ENCODE measurements around the gene LRRC59.

LRRC59 gene

DNA sequence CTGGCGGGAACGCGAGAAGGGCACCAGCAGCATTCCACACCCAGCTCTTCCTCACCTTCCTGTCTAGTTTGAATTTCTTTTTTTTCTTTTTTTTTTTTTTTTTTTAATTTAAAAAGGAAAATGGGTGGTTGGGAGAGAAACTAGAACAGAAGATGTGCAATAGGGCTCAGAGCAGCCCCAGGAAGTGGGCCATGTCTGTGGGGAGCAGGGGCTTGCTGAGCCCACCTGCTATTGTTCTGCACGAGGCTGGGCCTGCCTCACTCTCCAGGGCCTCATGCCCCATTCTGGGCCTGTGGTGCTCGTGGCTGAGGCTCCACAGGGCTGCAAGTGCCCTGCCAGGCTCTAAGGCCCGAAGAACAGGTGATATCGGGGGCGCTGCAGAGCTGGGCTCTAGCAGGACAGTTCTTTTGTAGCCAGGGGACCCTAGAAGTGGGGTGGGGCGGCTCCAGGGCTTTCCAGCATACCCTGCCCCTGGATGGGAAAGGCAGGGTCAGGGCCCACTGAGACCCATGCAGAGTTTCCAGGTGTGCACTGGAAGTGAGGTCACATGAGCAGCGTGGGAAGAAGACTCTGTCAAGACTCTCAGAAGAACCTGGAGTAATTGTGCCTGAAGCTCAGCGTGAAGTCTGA, 36.7 kb downstream of the LRRC59 start:
- no peak for DNase-seq

DNA sequence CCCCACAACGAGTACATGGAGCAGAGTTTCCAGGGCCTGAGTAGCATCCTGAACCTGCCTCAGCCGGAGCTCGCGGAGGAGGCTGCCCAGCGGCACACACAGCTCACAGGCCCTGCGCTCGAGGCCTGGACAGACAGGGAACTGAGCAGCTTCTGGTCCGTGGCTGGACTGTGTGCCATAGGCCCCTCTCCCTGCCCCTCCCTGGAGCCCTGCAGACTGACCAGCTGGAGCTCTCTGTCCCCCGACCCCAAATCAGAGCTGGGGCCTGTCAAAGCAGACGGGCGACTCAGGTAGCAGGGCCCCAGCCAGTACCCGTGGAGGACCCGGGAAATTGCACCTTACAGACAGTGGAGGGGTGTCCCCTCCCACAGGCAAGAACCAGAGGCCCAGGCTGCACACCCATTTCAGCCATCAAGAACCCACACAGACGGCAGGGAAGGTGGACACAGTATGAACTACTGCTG, 37.3 kb downstream of the LRRC59 start:
- DNase-seq: no peak

DNA sequence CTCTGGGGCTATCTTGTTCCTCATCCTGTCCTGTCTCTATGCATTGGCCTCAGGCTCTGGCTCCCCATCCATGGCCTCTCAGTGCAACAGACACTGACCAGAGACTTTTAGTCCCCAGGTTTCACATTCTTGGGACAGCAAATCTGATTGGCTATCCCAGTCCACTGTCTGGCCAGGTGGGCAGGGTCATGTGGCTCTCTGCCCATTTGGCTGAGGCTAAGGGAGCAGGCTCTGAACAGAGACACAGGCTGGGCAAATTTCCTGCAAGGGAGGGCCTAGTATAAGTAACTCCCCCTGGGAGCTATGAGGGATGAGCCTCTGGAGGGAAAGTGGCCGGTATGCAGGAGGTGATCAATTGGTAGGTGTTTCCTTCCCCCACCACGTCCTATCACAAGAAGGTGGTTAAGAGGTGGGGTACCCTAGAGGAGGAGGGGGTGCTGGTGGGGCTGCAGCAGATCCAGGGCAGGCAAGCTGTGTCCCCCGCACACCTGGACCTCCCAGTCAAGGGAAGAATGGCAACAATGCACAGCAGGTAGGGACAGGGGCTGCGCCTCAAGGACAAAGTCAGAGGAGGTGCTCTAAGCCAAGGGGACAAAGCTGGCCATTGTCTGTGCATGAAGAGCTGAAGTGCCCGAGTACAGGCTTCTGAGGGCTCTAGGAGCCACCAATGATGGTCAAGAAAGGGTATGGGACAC, 38.2 kb downstream of the LRRC59 start:
- DNase-seq: no peak

DNA sequence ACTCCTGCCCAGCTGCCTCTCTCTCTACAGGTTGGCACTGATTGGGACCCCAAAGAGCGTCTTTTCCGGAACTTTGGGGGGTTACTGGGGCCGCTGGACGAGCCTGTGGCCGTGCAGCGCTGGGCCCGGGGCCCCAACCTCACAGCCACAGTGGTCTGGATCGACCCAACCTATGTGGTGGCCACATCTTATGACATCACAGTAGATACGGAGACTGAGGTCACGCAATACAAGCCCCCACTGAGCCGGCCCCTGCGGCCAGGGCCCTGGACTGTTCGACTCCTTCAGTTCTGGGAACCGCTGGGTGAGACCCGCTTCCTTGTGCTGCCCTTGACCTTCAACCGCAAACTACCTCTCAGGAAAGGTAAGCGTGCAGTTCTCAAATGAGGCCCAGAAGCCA, 39.1 kb downstream of the LRRC59 start:
- no peak for DNase-seq

DNA sequence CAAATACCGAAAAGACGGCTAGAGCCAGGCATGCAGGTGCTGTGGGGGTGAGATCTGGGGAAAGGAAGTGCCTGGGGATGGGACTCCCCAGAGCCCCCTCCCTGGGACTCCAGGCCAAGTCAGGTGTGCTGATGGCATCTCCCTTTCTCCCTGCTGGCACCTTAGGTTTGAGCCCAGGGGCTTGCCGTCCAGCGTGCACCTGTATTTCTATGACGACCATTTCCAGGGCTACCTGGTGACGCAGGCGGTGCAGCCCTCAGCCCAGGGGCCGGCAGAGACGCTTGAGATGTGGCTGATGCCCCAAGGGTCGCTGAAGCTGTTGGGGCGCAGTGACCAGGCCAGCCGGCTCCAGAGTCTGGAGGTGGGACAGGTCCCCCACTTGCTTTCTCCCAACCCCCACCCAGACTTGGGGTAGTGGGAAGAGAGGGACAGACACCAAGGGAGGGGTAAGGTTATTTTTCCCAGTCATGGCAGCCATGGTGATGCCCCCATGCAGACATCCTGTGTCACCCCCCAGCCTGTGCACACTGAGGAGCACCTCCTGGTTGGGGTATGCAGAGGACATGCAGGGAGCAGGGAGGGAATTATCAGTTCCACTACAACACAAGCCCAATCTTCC, 40.3 kb downstream of the LRRC59 start:
- DNase-seq: no peak

DNA sequence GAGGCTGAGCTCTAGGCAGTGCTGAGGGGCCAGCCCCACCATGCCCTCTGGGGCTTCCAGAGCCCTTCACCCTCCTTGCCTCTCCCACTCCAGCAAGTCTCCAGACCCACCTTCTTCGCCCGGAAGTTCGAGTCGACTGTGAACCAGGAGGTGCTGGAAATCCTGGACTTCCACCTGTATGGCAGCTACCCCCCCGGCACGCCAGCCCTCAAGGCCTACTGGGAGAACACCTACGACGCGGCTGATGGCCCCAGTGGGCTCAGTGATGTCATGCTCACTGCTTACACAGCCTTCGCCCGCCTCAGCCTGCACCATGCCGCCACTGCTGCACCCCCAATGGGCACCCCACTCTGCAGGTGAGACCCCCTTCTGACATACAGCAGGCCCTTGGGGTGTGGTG, 40.9 kb downstream of the LRRC59 start:
- no peak for DNase-seq

DNA sequence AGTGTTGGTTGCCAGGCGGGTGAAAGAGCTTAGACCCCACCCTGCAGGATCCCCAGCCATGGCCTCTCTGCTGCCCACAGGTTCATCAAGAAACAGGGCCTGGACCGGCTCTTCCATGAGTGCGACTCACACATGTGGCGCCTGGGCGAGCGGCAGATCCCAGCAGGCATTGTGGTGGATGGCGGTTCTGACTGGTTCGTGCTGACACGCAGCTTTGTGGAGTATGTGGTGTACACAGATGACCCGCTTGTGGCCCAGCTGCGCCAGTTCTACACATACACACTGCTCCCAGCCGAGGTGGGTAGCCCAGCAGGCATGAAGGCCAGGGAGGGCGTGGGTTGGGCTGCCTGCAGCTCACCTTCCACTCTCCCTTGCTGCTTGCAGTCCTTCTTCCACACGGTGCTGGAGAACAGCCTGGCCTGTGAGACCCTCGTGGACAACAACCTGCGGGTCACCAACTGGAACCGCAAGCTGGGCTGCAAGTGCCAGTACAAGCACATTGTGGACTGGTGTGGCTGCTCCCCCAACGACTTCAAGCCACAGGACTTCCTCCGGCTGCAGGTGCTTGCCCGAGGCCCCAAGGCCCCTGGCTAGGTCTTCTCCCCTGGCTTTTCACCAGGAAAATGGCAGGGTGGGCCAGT, 41.5 kb downstream of the LRRC59 start:
- no peak for DNase-seq

DNA sequence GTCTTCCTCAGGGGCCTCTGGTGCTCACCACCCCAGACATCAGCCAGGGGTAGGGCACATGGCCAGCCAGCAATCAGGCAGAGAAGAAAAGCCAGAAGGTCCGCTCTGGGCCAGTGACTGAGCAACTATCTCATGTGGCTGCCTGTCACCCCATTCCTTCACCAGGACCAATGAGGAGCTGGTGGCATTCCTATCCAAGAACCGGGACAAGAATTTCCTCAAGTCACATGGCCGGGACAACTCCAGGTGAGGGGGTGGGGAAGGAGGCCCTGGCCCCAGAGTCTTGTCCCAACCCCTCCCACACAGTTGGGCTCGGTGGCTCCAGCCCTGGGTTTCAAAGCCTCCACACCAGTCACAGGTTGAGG, 42.0 kb downstream of the LRRC59 start:
- no peak for DNase-seq

DNA sequence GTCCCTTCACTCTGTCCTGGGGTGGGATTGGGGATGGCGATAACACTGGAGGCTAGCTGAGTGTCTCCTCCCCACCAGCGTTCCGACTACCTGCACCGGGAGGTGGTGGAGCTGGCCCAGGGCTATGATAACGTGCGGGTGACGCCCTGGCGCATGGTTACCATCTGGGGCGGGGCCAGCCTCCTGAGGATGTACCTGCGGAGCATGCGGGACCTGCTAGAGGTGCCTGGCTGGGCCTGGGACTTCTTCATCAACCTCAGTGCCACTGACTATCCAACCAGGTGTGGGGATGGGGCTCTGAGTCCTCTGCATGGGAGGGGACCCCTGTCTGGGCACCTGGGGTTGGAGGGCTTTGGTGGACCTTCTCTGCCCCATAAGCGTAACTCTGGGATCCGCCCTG, 42.5 kb downstream of the LRRC59 start:
- no peak for DNase-seq

DNA sequence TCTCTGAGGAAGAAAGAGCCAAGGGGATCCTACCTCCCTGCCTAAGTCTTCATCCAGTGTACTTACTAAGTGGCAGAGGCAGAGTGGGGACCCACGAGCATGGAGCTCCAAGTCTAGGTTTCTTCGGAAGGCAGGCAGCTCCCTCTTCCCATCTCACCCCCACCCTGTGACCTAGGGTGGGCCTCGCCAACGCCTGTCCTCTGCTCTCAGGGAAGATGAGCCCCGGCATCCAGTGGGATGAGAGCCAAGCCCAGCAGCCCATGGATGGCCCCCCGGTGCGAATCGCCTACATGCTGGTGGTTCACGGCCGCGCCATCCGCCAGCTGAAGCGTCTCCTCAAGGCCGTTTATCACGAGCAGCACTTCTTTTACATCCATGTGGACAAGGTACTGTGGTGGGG, 43.1 kb downstream of the LRRC59 start:
- DNase-seq: no peak

DNA sequence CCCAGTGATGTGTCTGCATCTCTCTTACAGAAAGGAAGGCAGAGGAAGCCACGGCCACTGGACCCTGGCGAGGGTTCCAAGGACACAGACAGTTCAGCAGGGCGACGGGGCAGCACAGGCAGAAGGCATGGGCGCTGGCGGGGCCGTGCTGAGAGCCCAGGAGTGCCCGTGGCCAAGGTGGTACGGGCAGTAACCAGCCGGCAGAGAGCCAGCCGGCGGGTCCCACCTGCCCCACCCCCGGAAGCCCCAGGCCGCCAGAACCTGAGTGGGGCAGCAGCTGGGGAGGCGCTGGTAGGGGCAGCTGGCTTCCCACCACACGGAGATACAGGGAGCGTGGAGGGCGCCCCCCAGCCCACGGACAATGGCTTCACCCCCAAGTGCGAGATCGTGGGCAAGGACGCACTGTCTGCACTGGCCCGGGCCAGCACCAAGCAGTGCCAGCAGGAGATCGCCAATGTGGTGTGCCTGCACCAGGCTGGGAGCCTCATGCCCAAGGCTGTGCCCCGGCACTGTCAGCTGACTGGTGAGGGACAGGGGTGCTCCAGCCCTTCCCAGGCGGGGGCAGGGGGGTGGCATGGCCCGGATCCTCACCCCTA, 43.6 kb downstream of the LRRC59 start:
- no peak for DNase-seq

DNA sequence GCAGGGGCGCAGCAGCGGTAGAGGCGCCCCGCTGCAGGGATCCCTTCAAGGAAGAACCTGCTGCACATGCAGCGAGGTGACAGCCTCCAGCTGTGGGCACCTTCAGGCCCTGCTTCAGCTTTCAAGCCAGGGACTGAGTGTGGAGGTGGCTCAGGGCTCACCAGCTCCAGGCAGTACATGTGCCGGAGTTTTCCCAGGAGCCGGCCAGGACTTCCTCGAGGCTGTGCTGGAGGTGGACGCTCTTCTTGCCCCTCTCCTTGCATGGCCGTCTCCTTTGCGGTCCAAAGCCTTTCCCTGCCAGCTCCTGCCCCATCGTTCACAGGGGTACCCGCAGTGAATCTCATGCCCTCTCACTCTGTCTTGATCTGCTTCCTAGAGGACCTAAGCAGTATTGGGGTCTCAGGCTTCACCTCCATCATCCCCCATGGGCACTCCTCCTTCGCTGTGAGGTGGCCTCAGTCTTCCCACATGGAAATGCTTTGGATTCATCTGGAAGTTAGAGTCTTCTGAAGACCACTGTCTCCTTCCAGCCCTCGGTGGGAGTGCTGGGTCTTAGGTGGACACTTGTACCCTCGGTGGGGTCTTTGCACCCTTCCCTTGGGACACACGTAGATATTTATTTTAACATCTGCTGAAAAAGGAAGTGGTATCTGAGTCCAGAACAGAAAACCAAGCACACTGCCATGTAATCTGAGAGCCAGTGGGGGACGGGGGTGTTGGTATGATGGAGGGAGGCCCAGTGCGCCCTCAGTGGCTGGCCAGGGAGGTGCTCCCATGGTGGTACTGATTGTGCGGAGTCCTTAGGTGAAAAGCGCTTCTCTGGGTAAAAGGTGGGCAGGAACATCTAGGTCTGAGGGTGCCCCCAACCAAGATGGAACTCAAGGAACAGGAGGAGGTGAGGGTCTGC, 44.4 kb downstream of the LRRC59 start:
- DNase-seq: no peak

DNA sequence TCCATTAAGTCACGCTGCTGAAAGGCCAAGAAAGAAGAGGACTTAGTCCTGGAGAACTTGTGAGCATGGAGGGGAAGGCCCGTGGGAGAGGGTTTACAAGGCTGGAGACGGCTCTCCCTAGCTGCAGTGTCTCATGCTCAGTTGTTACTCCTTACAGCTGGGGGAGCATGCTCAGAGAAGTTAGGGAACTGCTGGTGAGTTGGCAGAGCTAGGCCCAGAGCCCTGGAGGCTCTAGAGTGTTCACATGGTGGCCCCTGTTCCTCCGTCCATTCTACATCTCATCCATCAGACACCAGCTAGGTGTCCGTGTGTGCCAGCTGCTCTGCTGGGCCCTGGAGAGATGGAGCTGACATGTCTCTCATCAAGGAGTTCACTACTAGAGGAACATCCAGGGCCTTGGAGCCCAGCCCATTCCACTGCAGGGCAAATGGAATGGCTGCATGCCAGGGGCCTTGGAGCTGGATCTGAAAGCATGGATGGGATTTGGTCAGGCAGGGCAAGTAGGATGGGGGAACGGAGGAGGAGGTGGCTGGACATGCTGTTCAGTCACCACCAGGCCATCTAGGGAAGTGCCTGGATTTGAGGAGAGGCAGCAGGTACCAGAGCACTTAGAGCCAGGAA, 45.1 kb downstream of the LRRC59 start:
- no peak for DNase-seq

DNA sequence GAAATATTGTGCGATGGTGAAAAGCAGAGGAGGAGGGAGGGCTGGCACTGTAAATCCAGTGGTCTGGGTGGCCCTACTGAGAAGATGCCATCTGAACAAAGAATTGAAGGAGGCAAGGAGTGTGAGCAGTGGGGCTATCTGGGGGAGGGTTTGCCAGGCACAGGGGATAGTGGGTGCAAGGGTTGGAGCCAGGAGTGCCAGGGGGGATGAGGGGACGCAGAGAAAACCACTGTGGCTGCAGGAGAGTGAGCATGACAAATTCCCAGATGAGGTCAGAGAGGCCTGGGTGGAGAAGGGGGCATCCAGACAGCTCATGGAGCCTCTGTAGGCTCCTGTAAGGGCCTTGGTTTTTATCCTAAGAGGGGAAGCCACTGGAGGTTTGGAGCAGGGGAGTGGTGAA, 46.6 kb downstream of the LRRC59 start:
- no peak for DNase-seq

DNA sequence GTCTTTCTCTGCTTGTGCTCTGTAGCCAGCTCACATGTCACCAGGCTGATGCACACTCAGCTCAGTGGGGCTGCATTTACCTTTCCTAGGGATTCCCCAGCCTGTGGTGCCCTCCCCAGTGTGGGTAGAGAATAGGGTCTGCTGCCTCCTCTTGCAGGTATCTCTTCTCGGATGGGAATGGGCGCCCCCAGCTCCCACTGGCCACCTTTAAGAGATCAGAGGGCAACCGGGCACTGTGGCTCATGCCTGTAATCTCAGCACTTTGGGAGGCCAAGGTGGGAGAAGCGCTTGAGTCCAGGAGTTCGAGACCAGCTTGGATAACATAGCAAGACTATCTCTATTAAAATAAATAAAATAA, 48.1 kb downstream of the LRRC59 start:
- no peak for DNase-seq

DNA sequence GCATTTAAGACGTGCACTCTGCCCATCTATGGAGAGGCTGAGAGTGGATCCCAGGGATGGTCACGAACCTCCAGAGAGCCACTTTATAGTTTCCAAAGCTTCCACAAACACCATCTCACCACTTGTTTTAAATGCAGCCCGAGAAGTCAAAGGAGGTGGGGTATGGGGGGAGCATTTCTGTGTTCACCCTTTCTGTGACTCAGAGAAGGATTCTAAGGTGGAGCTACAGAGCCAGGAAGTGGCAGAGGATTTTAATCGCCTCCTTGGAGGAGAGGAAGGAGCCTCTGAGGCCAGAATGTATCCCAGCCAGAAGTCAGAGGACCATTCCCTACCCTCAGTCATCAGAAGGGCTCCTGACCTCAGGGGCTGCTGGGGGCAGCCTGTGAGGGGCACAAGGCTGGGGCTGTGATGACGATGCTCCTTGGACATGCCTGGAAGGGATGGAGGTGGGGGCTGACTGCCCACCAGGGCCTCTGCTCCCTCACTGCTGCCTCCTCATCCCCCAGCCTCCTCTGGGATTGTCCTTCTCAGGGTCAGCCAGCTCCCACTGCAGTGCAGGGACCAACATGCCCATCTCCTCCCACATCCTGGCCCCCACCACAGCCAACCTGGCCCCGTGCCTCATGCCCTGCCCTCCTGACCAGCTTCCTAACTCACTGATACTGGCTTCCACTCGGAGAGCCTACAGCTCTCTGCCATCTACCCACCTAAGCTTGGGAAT, 48.6 kb downstream of the LRRC59 start:
- no peak for DNase-seq

DNA sequence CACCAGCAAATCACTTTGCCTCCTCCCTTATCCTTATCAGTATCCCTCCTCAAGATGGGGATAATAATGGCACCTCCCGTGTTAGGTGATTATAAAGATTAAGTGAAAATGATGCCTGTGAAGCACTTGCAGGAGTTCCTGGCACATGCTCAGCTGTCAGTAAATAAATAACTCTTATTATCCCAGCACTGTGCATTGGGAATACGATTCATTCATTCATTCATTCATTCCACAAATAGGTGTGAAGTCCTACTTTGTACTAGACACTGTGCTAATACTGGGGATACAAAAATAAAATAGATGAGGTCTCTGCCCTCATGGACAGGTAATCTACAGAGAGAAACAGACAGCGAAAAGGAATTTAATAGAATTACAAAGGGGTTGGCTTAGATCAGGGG, 49.4 kb downstream of the LRRC59 start:
- DNase-seq: no peak

DNA sequence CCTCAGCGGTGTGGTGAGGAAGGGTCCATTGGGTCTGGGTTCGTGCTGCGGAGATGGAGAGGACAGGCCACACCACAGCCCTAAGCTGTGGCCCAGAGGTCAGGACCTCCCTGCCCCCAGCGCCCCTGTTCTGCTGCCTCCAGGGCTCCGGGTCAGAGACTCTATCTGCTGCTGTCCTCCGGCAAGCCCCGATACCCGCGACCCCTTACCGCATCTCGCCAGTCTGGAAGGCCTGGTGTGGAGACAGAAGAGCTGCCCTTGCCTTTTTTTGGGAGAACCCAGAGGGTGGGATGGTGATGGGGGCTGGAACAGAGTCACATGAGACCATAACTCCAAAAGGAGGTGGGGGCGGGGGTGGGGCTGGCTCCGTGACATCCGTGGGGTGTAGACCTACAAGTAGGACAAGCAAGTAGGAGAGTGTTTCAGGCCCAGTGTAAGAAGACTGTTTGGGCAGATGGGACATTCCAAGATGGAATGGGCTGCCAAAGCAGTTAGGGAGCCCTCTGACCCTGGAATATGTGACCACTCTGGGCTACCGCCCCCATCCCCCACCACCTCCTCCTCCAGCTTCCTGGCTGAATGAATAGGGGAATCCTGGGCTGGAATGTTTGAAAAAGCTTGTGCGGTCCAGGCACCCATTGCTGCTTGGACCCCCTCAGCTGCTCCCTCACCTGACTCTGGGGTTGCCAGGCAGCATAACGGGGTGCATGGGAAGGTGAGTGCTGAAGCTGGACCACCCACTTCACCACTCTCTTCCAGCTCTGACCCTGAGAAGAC, 50.0 kb downstream of the LRRC59 start:
- no peak for DNase-seq

DNA sequence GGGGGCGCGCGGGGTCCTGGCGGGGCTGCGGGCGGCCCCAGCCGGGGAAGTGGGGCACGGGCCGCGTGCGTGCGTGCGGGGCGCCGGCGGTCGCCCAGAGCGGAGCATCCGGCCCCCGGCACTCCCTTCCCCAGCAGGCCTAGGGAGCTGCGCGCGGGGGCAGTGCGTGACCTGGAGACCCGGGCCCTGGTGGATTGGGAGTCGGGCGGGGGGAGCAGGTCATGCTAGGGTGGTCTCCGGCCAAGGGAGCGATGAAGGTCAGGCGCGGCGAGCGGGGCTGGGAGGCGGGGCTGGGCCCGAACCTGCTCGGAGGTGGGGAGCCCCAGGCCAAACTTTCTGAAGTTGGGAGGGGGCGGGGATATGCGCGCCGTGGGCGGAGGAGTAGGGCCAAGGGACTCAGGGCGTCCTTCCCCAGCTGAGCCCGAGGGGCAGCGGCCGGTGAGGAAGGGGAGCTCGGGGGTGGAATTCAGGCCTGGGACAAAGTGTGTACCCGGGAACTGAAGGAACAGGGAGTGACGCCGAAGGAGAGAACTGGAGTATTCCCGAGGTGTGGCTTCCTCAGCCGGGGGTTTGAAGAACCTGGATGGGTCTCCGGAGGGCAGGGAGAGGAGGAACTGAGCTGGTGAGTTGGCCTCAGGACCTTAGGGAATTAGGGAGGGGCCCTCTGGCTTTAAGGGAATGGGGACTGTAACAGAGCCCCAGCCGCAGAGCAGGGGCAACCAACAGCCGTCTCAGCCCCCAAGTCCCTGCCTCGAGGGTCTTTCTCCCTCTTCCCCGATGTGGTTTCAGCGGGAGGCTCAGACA, 50.8 kb downstream of the LRRC59 start:
- DNase-seq: no peak

Measured in SHP77 treated with DMSO at 0.1 percent for 48 hours (cell line).